ENCODE data around the gene CEACAM1.
A peak's percentile ranks its signal among the peaks of the same experiment; 100 is the strongest.
"Not testable (repeated sequence)": the region's sequence is repeated elsewhere in the genome, so short reads cannot be mapped to it uniquely, and the experiment has no call there.

Gene CEACAM1

DNA sequence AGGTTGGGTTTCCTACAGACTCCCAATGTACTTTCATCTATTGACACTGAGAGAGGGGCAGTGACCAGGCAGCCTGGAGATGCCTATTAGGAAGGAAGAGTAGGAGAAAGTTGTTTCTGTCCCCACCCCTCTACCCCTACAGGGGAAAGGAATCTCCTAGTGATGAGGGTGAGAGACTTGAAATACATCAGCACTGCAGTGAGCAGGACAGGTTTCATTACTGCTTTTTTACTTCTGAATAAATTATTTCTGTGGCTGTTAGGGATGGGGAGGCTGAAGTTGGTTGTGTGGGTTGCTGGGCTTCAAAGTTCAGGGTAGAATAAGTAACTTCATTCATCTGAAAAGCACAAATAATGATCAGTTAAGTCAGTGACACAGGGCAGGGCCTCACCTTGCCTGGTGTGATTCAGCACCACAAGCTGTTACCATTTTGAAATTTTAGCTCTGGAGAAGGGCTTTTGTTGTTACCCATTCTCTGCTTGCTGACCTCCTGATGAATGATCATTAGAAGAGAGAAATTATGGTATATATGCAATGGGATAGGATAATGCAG, 19.3 kb downstream of the CEACAM1 start:
- no peak for DNase-seq

DNA sequence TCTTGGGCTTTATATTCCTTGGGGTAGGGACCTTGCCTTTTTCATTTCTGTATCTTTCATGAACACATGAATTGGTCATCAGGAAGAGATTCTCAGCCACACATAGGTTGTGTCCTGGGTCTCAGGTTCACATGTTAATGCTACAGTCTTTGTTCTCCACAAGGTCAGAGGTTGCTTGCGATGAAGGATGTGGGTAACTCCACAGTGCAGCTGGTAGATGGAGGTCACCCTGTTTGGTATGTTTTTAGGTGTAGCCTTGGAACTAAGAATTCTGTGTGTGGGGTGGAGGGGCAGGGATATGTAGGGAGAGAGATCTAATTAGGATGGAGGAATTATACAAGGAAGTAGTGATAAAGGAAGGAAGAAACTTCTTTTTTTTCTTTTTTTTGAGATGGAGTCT, 23.2 kb downstream of the CEACAM1 start:
- no peak for DNase-seq

DNA sequence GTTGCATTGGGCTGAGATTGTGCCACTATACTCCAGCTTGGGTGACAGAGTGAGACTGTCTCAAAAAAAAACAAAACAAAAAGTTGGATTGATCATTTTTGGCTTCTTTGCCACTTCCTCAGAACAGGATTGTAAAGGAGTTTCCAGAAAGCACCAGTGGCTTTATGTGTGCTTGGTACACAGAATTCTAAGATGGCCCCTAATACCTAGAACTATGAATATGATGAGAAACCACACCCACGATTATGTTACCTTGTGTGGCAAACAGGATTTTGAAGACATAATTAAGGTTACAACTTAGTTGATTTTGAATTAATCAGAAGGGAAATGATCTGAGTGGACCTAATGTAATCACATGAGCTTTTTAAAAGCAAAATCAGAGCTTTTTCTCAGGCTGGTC, 26.5 kb downstream of the CEACAM1 start:
- DNase-seq = no peak

DNA sequence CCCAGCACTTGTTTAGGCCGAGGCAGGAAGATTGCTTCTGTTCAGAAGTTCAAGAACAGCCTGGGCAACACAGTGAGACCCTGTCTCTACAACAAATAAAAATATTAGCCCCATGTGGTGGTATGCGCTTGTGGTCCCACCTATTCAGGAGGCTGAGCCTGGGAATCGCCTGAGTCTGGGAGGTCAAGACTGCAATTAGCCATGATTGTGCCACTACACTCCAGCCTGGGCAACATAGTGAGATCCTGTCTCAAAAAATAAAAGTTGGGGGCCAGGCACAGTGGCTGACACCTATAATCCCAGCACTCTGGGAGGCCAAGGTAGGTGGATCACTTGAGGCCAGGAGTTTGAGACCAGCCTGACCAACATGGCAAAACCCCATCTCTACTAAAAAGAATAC, 27.0 kb downstream of the CEACAM1 start:
- not testable (repeated sequence) for DNase-seq

DNA sequence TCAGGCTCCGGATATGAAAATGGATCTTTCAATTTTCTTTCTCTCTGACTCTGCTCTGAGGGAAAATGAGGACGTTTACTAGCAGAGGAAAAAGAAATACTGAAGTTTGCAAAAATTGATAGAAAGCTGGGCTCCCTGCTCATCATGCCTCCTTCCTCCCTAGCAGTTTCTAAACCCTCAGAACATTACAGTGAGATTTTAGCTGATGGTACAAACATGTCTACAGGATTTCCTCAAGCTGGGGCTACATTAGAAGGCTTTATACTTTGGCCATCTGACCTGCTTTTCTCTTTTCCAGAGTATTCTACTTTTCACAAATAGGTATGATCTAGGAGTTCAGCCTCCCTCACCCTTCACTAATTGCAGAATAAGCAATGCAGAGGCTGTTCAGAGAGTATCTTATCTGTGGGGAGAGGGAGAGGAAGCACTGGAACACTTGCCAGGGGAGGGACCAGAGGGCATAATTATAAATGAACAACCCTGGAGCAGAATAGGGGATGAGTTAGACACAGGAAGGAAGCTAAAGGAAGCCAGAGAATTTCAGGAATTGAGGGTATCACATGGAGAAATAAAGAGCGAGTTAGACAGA, 30.0 kb downstream of the CEACAM1 start:
- DNase-seq = peak in 1 of 2 experiments; percentile 52

GRCh38 chr19:42497492-42498168, 30.7 kb downstream of the CEACAM1 start:
- DNase-seq = peak; percentile 87 to 90

DNA sequence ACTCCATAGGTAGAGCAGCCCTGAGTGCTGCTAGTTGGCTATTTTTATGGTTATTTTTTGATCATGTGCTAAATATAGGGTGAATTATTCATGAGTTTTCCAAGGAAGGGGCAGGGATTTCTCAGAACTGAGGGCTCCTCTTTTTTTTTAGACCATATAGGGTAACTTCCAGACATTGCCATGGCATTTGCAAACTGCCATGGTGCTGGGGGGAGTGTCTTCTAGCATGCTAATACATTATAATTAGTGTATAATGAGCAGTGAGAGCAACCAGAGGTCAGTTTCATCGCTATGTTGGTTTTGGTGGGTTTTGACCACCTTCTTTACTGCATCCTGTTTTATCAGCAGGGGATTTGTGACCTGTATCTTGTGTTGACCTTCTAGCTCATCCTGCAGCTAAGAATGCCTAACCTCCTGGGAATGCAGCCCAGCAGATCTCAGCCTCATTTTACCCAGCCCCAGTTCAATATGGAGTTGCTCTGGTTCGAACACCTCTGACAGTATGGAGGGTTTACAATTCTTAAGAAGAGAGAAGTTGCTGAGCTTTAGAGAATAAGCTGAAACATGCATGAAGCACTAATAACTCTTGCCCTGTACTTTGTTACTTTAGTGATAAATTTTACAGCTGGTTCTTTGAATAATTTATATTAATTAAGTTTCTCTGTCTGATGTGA, 31.7 kb downstream of the CEACAM1 start:
- no peak for DNase-seq

DNA sequence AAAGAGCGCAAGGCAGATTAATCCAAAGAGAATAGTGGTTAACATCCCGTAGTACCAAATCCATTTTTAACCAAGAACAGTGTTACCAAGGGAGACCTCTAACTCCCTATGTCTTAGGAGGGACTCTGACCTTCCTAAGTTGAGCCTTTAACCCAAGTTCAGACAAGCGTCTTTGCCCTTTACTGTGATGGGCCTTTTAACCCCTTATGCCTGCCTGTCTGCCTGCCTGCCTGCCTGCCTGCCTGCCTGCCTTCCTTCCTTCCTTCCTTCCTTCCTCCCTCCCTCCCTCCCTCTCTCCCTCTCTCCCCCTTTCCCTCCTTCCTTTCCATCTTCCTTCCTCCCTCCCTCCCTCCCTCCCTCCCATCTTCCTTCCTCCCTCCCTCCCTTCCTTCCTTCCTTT, 32.6 kb downstream of the CEACAM1 start:
- no peak for DNase-seq

GRCh38 chr19:42494321-42494720, 34.0 kb downstream of the CEACAM1 start:
- no peak for DNase-seq

GRCh38 chr19:42488783-42489521, 39.3 kb downstream of the CEACAM1 start:
- peak in 1 of 2 experiments; percentile 37 for DNase-seq

DNA sequence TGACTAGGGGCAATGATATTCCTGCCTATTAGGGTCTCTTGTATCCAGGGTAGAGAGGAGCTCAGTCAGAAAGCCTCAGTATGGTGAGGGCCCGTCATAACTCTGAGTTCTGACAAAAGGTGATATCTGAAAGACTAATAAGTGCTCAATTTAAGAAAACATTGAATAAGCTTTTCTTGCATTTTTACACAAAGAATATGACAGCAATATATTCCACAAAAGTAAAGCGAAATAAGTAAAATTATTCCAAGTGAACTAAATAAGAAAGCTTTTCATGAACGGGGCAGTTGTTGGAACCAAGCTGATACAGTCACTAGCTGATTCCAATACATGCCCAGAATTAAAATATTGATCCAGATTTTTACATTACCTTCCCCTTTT, 40.5 kb downstream of the CEACAM1 start:
- DNase-seq = no peak

DNA sequence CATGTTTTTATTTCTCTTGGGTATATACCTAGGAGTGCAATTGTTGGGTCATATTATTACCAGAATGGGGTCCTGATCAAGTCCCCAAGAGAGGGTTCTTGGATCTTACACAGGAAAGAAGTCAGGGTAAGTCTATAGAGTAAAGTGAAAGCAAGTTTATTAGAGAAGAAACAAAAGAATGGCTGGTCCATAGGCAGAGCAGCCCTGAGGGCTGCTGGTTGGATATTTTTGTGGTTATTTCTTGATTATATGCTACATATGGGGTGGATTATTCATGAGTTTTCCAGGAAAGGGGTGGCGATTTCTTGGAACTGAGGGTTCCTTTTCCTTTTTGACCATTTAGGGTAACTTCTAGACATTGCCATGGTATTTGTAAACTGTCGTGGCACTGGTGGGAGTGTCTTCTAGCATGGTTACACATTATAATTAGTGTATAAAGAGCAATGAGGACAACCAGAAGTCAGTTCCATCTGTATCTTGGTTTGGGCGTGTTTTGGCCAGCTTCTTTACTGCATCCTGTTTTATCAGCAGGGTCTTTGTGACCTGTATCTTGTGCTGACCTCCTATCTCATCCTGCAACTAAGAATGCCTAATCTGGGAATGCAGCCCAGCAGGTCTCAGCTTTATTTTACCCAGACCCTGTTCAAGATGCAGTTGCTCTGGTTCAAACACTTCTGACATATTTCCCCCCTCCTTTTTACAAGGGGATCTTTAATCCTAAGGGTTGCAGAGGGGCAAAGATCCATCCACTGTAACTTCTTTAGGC, 41.1 kb downstream of the CEACAM1 start:
- DNase-seq = no peak

DNA sequence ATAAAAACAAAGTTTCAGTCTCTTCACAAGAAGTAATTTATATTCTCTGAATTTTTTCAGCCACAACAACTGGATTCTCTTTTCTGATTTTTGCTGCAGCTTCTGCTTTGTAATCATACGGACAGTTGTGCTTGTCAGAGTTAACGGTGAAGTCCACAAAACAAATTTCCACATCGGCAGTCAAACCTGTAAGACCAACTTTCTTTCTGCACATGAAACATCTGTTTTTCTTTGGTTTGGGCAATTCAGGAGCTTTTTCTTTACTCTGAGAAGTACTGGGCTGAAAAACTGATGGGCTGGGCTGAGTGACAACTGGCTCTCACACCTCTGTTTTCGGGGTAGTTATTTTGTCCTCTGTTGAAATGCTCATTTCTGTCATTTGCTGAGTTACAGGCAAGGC, 43.2 kb downstream of the CEACAM1 start:
- not testable (repeated sequence) for DNase-seq

GRCh38 chr19:42480335-42481095, 47.8 kb downstream of the CEACAM1 start:
- no peak for DNase-seq

- no peak for DNase-seq
Observed at GRCh38 chr19:42479736-42480135, 48.5 kb downstream of the CEACAM1 start.

- no peak for DNase-seq
Observed at GRCh38 chr19:42478765-42479311, 49.4 kb downstream of the CEACAM1 start.

- no peak for DNase-seq
Observed at GRCh38 chr19:42477933-42478332, 50.3 kb downstream of the CEACAM1 start.

- DNase-seq = no peak
Observed at GRCh38 chr19:42477117-42477516, 51.2 kb downstream of the CEACAM1 start.

GRCh38 chr19:42475366-42475765, 52.9 kb downstream of the CEACAM1 start:
- no peak for DNase-seq

- DNase-seq = no peak
Observed at GRCh38 chr19:42474743-42475142, 53.5 kb downstream of the CEACAM1 start.

DNA sequence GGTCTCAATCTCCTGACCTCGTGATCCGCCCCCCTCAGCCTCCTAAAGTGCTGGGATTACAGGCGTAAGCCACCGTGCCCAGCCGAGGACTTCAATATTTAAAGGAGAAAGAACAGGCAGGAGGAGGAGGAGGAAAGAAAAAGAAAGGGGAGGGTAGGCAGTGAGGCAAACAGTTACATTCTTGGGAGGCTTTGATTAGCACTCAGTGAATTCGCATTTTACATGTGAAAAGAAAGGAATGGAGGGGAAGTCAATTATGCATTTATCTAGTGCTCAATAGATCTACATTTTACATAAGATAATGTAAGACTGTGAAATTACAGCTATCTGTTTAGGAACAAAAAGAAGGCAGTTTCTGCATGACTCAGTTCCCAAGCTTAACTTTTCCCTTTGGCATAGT, 54.6 kb downstream of the CEACAM1 start:
- DNase-seq = no peak
